ENCODE measurements around the gene RTN4R. TPM values are rescaled to one million over a fixed set of nuclear protein-coding genes. Genes with fewer than 3 reads are reported as not detected.

RTN4R gene
- total RNA-seq, 1 experiment from 2014 or later, result 19.0 TPM

DNA sequence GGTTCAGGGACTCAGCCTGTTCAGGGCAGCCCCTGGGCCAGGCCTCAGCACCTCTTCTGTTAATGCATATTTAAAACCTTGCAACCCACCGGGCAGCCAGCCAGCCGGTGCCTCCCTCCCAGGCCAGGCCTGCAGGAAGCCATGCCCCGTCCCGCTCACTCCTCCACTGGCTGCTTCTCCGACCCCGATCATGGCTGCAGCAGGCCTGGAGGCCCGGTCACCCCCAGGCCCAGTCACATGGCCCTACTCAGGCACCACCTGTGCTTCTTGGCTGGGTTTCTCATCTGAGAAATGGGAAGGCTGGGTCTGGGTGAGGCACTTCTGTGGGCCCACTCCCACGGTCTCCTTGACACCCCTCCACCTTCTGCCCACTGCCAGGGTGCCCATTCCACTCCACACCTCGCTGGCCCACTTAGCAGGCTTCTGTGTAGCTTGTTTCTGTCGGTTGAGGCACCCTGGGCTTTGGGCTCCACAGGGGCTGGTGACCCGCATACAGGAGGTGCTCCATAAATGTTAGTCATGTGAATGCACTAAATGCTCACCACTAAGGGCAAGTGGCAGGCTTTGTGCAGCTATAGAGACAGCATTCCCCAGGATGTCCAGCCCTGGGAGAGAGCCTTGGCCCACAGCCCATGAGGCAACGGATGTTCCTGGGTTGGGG, 11.4 kb downstream of the RTN4R start:
- H3K79me2 ChIP-seq (ENCODE audit: insufficient read depth, low read length), result no peaks in the 10 kb centered on the region; the same call in 1 of the 2 replicates
- H2AFZ ChIP-seq (ENCODE audit: low read depth, low read length, poor library complexity, severe bottlenecking), result no peak overlapping the region
- H4K20me1 ChIP-seq (ENCODE audit: insufficient read depth), result no peaks in the 10 kb centered on the region
- H3K4me2 ChIP-seq (ENCODE audit: low read length), result no peak overlapping the region
- H3K27me3 ChIP-seq (ENCODE audit: insufficient read depth, low read length), result no peaks in the 10 kb centered on the region
- H3K9ac ChIP-seq (ENCODE audit: low read length), result no peak overlapping the region
- intact Hi-C loops (cut with micrococcal nuclease), result no loop called here
- no peak overlapping the region for H3K27ac ChIP-seq (ENCODE audit: low read depth, low read length)
- H3K9me2 ChIP-seq (ENCODE audit: insufficient read depth), result no peaks in the 10 kb centered on the region
- ChIA-PET POLR2A (no interaction called here), CTCF (no interaction called here), RAD21 (ENCODE audit: low non-redundant PET in 1 of 2, low total read pairs in 2 of 2, uncharacterized antibody in 2 of 2, unreplicated experiment in 2 of 2) (no interaction called here)
- no peaks in the 10 kb centered on the region for H3K9me3 ChIP-seq (ENCODE audit: control insufficient read depth in 1 of 2, insufficient read depth in 1 of 2, low read depth in 1 of 2, low read length in 2 of 2)
- no TSS peak for BruUV-seq (replicated peaks)
- DNase-seq (ENCODE audit: low read depth, low spot score), result no peak
- no peak for TF ChIP-seq POLR2A (IDR thresholded peaks at IDR 0.05; ENCODE audit: borderline replicate concordance, extremely low read depth, insufficient read depth, insufficient read length)
- TF ChIP-seq ELF1 (IDR thresholded peaks at IDR 0.05; ENCODE audit: borderline replicate concordance, low read depth), result no peak
- TF ChIP-seq JUND (IDR thresholded peaks at IDR 0.05), result no peak
- no peak for TF ChIP-seq TCF7L2 (IDR thresholded peaks at IDR 0.05; ENCODE audit: borderline replicate concordance, extremely low read depth, insufficient read depth, insufficient read length)
- TF ChIP-seq EZH2 (IDR thresholded peaks at IDR 0.05), result no peak
- H3K4me3 ChIP-seq (replicated peaks in 1 of 2; ENCODE audit: low read depth in 1 of 2, low read length in 2 of 2), result no peak overlapping the region
- no peaks in the 10 kb centered on the region for H3K36me3 ChIP-seq (ENCODE audit: control insufficient read depth in 1 of 2, insufficient read depth in 2 of 2, low read length in 2 of 2)
- no peaks in the 10 kb centered on the region for H3K4me1 ChIP-seq (ENCODE audit: control insufficient read depth in 1 of 2, insufficient read depth in 2 of 2, low read length in 2 of 2)
- ATAC-seq, result no peak

DNA sequence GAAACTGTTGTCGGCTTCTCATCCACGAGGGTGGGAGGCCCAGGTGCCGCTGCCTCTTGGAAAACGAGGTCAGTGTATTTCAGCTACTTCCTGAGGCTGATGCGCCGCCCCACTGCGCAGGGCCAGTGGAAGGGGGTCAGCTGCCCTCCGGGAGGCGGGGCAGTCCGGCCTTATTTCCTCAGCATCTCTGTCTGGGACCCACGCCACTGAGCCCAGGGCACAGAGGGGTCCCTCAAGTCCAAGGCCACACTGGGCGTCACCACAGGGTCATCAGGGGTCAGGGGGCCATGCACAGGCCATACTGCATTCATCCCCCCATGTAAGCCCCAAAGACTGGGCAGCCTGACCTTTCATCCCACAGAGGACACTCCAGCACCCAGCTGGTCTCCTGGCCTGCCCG, 12.1 kb downstream of the RTN4R start:
- no peak overlapping the region for H2AFZ ChIP-seq (ENCODE audit: low read depth, low read length, poor library complexity, severe bottlenecking)
- ChIA-PET POLR2A (no interaction called here), RAD21 (ENCODE audit: low non-redundant PET in 1 of 2, low total read pairs in 2 of 2, uncharacterized antibody in 2 of 2, unreplicated experiment in 2 of 2) (no interaction called here), CTCF (no interaction called here)
- no peaks in the 10 kb centered on the region for H3K4me1 ChIP-seq (ENCODE audit: control insufficient read depth in 1 of 2, insufficient read depth in 2 of 2, low read length in 2 of 2)
- no peak overlapping the region for H3K27ac ChIP-seq (ENCODE audit: low read depth, low read length)
- ATAC-seq (no peak), DNase-seq (ENCODE audit: low read depth, low spot score) (no peak)
- H3K27me3 ChIP-seq (ENCODE audit: insufficient read depth, low read length), result no peaks in the 10 kb centered on the region
- no peak overlapping the region for H3K4me3 ChIP-seq (replicated peaks in 1 of 2; ENCODE audit: low read depth in 1 of 2, low read length in 2 of 2)
- H4K20me1 ChIP-seq (ENCODE audit: insufficient read depth), result no peaks in the 10 kb centered on the region
- no peaks in the 10 kb centered on the region; the same call in 1 of the 2 replicates for H3K79me2 ChIP-seq (ENCODE audit: insufficient read depth, low read length)
- H3K9me2 ChIP-seq (ENCODE audit: insufficient read depth), result no peaks in the 10 kb centered on the region
- H3K9ac ChIP-seq (ENCODE audit: low read length), result no peak overlapping the region
- BruUV-seq (replicated peaks), result no TSS peak
- no peak overlapping the region for H3K4me2 ChIP-seq (ENCODE audit: low read length)
- H3K9me3 ChIP-seq (ENCODE audit: control insufficient read depth in 1 of 2, insufficient read depth in 1 of 2, low read depth in 1 of 2, low read length in 2 of 2), result no peaks in the 10 kb centered on the region
- TF ChIP-seq SRF (IDR thresholded peaks at IDR 0.05; ENCODE audit: low read depth), result no peak
- no peak for TF ChIP-seq POLR2AphosphoS5 (IDR thresholded peaks at IDR 0.05; ENCODE audit: low read depth, low read length)
- TF ChIP-seq YY1 (IDR thresholded peaks at IDR 0.05; ENCODE audit: extremely low read depth, insufficient replicate concordance, low read depth, low read length), result no peak
- TF ChIP-seq, protein P1, sequence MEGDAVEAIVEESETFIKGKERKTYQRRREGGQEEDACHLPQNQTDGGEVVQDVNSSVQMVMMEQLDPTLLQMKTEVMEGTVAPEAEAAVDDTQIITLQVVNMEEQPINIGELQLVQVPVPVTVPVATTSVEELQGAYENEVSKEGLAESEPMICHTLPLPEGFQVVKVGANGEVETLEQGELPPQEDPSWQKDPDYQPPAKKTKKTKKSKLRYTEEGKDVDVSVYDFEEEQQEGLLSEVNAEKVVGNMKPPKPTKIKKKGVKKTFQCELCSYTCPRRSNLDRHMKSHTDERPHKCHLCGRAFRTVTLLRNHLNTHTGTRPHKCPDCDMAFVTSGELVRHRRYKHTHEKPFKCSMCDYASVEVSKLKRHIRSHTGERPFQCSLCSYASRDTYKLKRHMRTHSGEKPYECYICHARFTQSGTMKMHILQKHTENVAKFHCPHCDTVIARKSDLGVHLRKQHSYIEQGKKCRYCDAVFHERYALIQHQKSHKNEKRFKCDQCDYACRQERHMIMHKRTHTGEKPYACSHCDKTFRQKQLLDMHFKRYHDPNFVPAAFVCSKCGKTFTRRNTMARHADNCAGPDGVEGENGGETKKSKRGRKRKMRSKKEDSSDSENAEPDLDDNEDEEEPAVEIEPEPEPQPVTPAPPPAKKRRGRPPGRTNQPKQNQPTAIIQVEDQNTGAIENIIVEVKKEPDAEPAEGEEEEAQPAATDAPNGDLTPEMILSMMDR (IDR thresholded peaks at IDR 0.05 in 2 of 3, conservative IDR thresholded peaks at IDR 0.05 in 1 of 3; ENCODE audit: borderline replicate concordance in 1 of 3, insufficient read depth in 1 of 3, low read depth in 2 of 3, low read length in 2 of 3), result no peak
- no peaks in the 10 kb centered on the region for H3K36me3 ChIP-seq (ENCODE audit: control insufficient read depth in 1 of 2, insufficient read depth in 2 of 2, low read length in 2 of 2)
- intact Hi-C loops (cut with micrococcal nuclease), result no loop called here

Data from HCT116 (cell line).